Stomach (tissue), 9 donors: Measurements from ENCODE around the gene CAMK2B. TPM values are rescaled to one million over a fixed set of nuclear protein-coding genes. Genes with fewer than 3 reads are reported as not detected.

Experiments used
- DNase-seq, 2 donors: peaks; one replicate each; pipeline versions ENCODE4 v3.0.0 to v3.0.0-alpha.2; 2013 to 2019
- H3K27ac ChIP-seq, 5 donors: fragments of 200-600 bp in 4 of 5; sonication (generic) in 4 of 5; one replicate each; pipeline ENCODE4 v1.5.1; 2013 to 2019; ENCODE audit warnings: mild to moderate bottlenecking in 1 of 5, moderate library complexity in 1 of 5
- H3K27me3 ChIP-seq, 3 donors: fragments of 200-600 bp; sonication (generic); one replicate each; pipeline ENCODE4 v1.5.1; 2017 to 2019; ENCODE audit warnings: mixed run types in 1 of 3
- H3K36me3 ChIP-seq, 4 donors: fragments of 200-600 bp; sonication (generic); 1 replicate in 3 of 4; 2 replicates in 1 of 4; pipeline ENCODE4 v1.5.1; 2016 to 2019
- H3K4me1 ChIP-seq, 4 donors: fragments of 200-600 bp; sonication (generic); one replicate each; pipeline ENCODE4 v1.5.1; 2016 to 2019
- H3K4me3 ChIP-seq, 4 donors: fragments of 200-600 bp; sonication (generic) in 3 of 4; one replicate each; pipeline ENCODE4 v1.5.1; 2016 to 2019; ENCODE audit warnings: mild to moderate bottlenecking in 1 of 4
- H3K9me3 ChIP-seq, 4 donors: fragments of 200-600 bp; sonication (generic); one replicate each; pipeline ENCODE4 v1.5.1; 2016 to 2019
- CTCF ChIP-seq, 7 experiments: fragments of 450-650 bp in 4 of 7; fragments of 200-600 bp in 3 of 7; sonication (generic) in 3 of 7; IDR thresholded peaks; one replicate each; pipeline ENCODE4 v1.5.1; 2016 to 2019; ENCODE audit warnings: antibody characterized with exemption in 7 of 7, control low read depth in 2 of 7, mild to moderate bottlenecking in 1 of 7
- EP300 ChIP-seq: sonication (generic); formaldehyde crosslinking; IDR thresholded peaks from one replicate; pipeline ENCODE4 v1.6.1; 2017; ENCODE audit warnings: antibody characterized with exemption
- POLR2A ChIP-seq, 4 donors: fragments of 450-650 bp; IDR thresholded peaks; one replicate each; pipeline ENCODE4 v1.6.1; 2016; ENCODE audit warnings: antibody characterized with exemption in 4 of 4, control low read depth in 2 of 4, mild to moderate bottlenecking in 1 of 4, moderate library complexity in 1 of 4
- POLR2AphosphoS5 ChIP-seq, 3 donors: sonication (generic); formaldehyde crosslinking; IDR thresholded peaks; one replicate each; pipeline ENCODE4 v1.6.1; 2016; ENCODE audit warnings: antibody characterized with exemption in 3 of 3
- WGBS, 5 donors: extraction: QIAGEN DNeasy Blood & Tissue Kit in 3 of 5; methylation state at CpG; one replicate each; pipeline versions ENCODE4 v1.1.5 to v1.1.7; 2013 to 2018; 5-methylcytosine and 5-hydroxymethylcytosine counted together
- intact Hi-C: fragments of 100-400 bp; cut with DNase I; formaldehyde crosslinking; loops from one replicate; pipeline ENCODE4 v1.15.1; 2023; ENCODE audit warnings: low total_unique reads
- polyA plus RNA-seq, 3 donors: library from polyadenylated mRNA; stranded (reverse); fragments of 200-250 nt; gene quantifications; one replicate each; pipeline ENCODE4 v1.2.3, GENCODE V29; 2013
- total RNA-seq, 5 donors: library from RNA; depleted of rRNA; stranded (reverse); fragments of >200 nt; gene quantifications; one replicate each; pipeline versions ENCODE4 v1.1.0 to v1.2.3, GENCODE V29; 2014 to 2016
- donor health status: healthy with polysubstance abuse.
- donor health status: Bipolar disorder and iron deficiency.
- donor health status: healthy.

CAMK2B gene
- total and polyA plus RNA-seq, 8 donors, result 0.92 to 28.4 (median 5.4) TPM; not detected in 2

GRCh38 chr7:44189286-44189992, 136.0 kb downstream of the CAMK2B start, which contains the start of gene GCK:
GCK (minus strand) TSS chr7:44189439; CDS start chr7:44188953, 486 bp downstream.
- H3K9me3 ChIP-seq, result no peaks in the 10 kb centered on the region
- no peaks in the 10 kb centered on the region for H3K4me1 ChIP-seq
- TF ChIP-seq POLR2A (IDR thresholded peaks at IDR 0.05), result no peak
- no peak for TF ChIP-seq CTCF (IDR thresholded peaks at IDR 0.05)
- no peak for TF ChIP-seq EP300
- TF ChIP-seq POLR2AphosphoS5 (IDR thresholded peaks at IDR 0.05), result no peak
- H3K27me3 ChIP-seq, result peaks cover 0 to 24% (median 0%) of the 10 kb centered on the region in 3 donors
- no peak within 1 kb of the TSS for H3K4me3 ChIP-seq
- H3K27ac ChIP-seq, result no peak within 1 kb of the TSS
- DNase-seq, result peak in 1 of 2 donors; percentile 71
- no peaks in the 10 kb centered on the region for H3K36me3 ChIP-seq
- intact Hi-C loops, result no loop called here
- 67 to 90% (median 81%) methylated on average over 7 to 11 of the region's 11 CpGs for WGBS, 5 donors

- WGBS, 5 donors, result 76 to 84% (median 80%) methylated on average over 4 to 16 of the region's 16 CpGs
- H3K4me3 ChIP-seq, result no peak overlapping the region
- intact Hi-C loops, result no loop called here
- H3K27me3 ChIP-seq, result peaks cover 0 to 23% (median 0%) of the 10 kb centered on the region in 3 donors
- DNase-seq, result no peak
- no peak overlapping the region for H3K27ac ChIP-seq
- H3K4me1 ChIP-seq, result no peaks in the 10 kb centered on the region
- TF ChIP-seq POLR2AphosphoS5 (IDR thresholded peaks at IDR 0.05), result no peak
- no peak for TF ChIP-seq EP300
- TF ChIP-seq CTCF (IDR thresholded peaks at IDR 0.05), result no peak
- no peak for TF ChIP-seq POLR2A (IDR thresholded peaks at IDR 0.05)
- no peaks in the 10 kb centered on the region for H3K9me3 ChIP-seq
- no peaks in the 10 kb centered on the region for H3K36me3 ChIP-seq
Measured at GRCh38 chr7:44188480-44189225, 136.7 kb downstream of the CAMK2B start.

DNA sequence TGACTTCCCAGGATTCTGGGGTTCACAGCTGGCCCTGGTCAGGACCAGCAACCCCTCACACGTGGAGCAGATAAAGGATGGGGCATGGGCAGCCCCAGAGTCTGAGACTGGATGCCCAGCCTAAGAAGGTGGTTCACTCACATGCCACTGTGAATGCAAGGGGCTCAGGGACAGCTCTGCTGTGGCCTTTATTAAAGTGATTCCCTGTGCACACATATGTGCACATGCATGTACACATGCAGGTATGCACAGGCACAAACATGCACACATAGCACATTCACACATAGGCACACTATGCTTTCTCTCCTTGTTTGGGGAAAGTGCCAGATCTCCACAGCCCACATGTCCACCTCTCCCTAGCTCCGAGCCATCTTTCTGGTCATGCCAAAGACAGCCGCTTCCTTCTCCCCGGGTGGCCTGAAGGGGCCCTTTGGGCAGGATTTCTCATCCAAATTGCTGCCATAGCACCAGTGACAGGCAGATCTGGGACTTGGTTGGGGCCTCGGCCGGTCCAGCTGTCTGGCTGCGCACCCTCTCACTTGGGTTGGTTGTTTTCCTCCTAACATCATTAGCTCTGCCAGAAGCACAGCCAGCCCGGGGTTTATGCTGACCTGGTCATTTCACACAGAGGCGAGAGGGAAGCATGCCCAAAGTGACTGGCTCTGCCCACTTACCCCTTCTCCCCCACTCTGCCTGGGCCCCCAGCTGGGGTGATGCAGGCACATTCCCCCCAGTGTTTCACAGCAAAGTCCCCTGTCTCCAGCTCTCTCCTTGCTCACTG, 137.6 kb downstream of the CAMK2B start:
- Histone ChIP-seq H3K27me3 (peaks cover 0 to 18% (median 0%) of the 10 kb centered on the region in 3 donors), H3K9me3 (peaks cover 0 to 7% (median 3%) of the 10 kb centered on the region in 4 donors), H3K4me1 (no peaks in the 10 kb centered on the region), H3K4me3 (no peak overlapping the region), H3K27ac (no peak overlapping the region), H3K36me3 (peaks cover 0 to 2% (median 0%) of the 10 kb centered on the region in 4 donors)
- no peak for DNase-seq
- intact Hi-C loops, result no loop called here
- no peak for TF ChIP-seq EP300
- TF ChIP-seq CTCF (IDR thresholded peaks at IDR 0.05), result no peak
- TF ChIP-seq POLR2AphosphoS5 (IDR thresholded peaks at IDR 0.05), result no peak
- TF ChIP-seq POLR2A (IDR thresholded peaks at IDR 0.05), result no peak
- 63 to 70% (median 65%) methylated on average over 9 of the region's 9 CpGs for WGBS, 5 donors

- no peaks in the 10 kb centered on the region for H3K4me1 ChIP-seq
- intact Hi-C loops, result no loop called here
- H3K36me3 ChIP-seq, result peaks cover 0 to 6% (median 0%) of the 10 kb centered on the region in 4 donors
- H3K9me3 ChIP-seq, result peaks cover 0 to 15% (median 11%) of the 10 kb centered on the region in 4 donors
- DNase-seq, result no peak
- TF ChIP-seq POLR2A (IDR thresholded peaks at IDR 0.05), result no peak
- no peak for TF ChIP-seq CTCF (IDR thresholded peaks at IDR 0.05)
- no peak for TF ChIP-seq POLR2AphosphoS5 (IDR thresholded peaks at IDR 0.05)
- TF ChIP-seq EP300, result no peak
- H3K4me3 ChIP-seq, result no peak overlapping the region
- peaks cover 0 to 7% (median 0%) of the 10 kb centered on the region in 3 donors for H3K27me3 ChIP-seq
- H3K27ac ChIP-seq, result no peak overlapping the region
- 65 to 79% (median 72%) methylated on average over 5 of the region's 5 CpGs for WGBS, 5 donors
Measured at GRCh38 chr7:44186736-44187135, 138.7 kb downstream of the CAMK2B start.
